Smooth muscle cell (in vitro differentiated cells): Measurements from ENCODE around the gene KCNAB2. TPM values are rescaled to one million over a fixed set of nuclear protein-coding genes. Genes with fewer than 3 reads are reported as not detected.

ENCODE experiments used
- DNase-seq: peaks from one replicate; lab custom pipeline; 2025; ENCODE audit not compliant: unreplicated experiment; lab: John Stamatoyannopoulos, UW
- H2AFZ ChIP-seq: fragments of 200-600 bp; sonication (generic); 2 replicates; pipeline ENCODE4 v1.6.0; 2016; ENCODE audit warnings: antibody characterized with exemption, low read depth, mild to moderate bottlenecking
- H3F3A ChIP-seq: fragments of 200-600 bp; sonication (generic); 2 replicates; pipeline ENCODE4 v1.6.0; 2017; ENCODE audit warnings: antibody characterized with exemption, low read depth
- H3K27ac ChIP-seq: fragments of 200-600 bp; sonication (generic); 2 replicates; pipeline ENCODE4 v1.5.1; 2016; ENCODE audit warnings: low read depth, mild to moderate bottlenecking
- H3K27me3 ChIP-seq: fragments of 200-600 bp; sonication (generic); 2 replicates; pipeline ENCODE4 v1.6.1; 2016; ENCODE audit warnings: low read depth, mild to moderate bottlenecking
- H3K36me3 ChIP-seq: fragments of 200-600 bp; sonication (generic); 2 replicates; pipeline ENCODE4 v1.5.1; 2016; ENCODE audit warnings: low read depth
- H3K4me1 ChIP-seq: fragments of 200-600 bp; sonication (generic); 2 replicates; pipeline ENCODE4 v1.5.1; 2016; ENCODE audit warnings: low read depth
- H3K4me2 ChIP-seq: fragments of 200-600 bp; sonication (generic); 2 replicates; pipeline ENCODE4 v1.6.0; 2016; ENCODE audit warnings: mild to moderate bottlenecking
- H3K4me3 ChIP-seq: fragments of 200-600 bp; sonication (generic); 2 replicates; pipeline ENCODE4 v1.5.1; 2016; ENCODE audit warnings: mild to moderate bottlenecking
- H3K79me2 ChIP-seq: fragments of 200-600 bp; sonication (generic); 2 replicates; pipeline ENCODE4 v1.6.0; 2016; ENCODE audit warnings: low read depth, mild to moderate bottlenecking
- H3K9ac ChIP-seq: fragments of 200-600 bp; sonication (generic); 2 replicates; pipeline ENCODE4 v1.6.0; 2016; ENCODE audit warnings: low read depth
- H3K9me3 ChIP-seq: fragments of 200-600 bp; sonication (generic); replicated peaks from 2 replicates; pipeline ENCODE4 v1.5.1; 2016; ENCODE audit warnings: low read depth
- H4K20me1 ChIP-seq: fragments of 200-600 bp; sonication (generic); 2 replicates; pipeline ENCODE4 v1.6.0; 2016; ENCODE audit warnings: low read depth
- CTCF ChIP-seq: fragments of 200-600 bp; sonication (generic); IDR thresholded peaks from 2 replicates; pipeline ENCODE4 v1.5.1; 2017; ENCODE audit warnings: borderline replicate concordance, mild to moderate bottlenecking, antibody characterized with exemption; ENCODE audit not compliant: insufficient read depth, poor library complexity, severe bottlenecking
- WGBS: methylation state at CpG from one replicate; pipeline ENCODE4 v1.1.7; 2016; ENCODE audit warnings: low lambda C conversion rate; 5-methylcytosine and 5-hydroxymethylcytosine counted together
- polyA plus RNA-seq: library from polyadenylated mRNA; unstranded; fragments of >200 nt; fragmentation: Nextera tagmentation; extraction: Ambion mirVana; gene quantifications from 2 replicates; pipeline ENCODE4 v1.2.1, GENCODE V29; 2016
- total RNA-seq: library from RNA; depleted of rRNA; stranded (reverse); fragments of >200 nt; gene quantifications from 2 replicates; pipeline ENCODE4 v1.2.3, GENCODE V29; 2014

The KCNAB2 gene
- total and polyA plus RNA-seq, 2 experiments from 2014 or later: 3.6 to 3.9 TPM

GRCh38 chr1:6090288-6090687, 44.6 kb downstream of the KCNAB2 start:
- TF ChIP-seq CTCF: no peak
- H3K79me2 ChIP-seq: no peaks in the 10 kb centered on the region
- H3K27ac ChIP-seq: no peak overlapping the region
- H3K4me2 ChIP-seq: no peak overlapping the region
- H3K9ac ChIP-seq: no peak overlapping the region
- WGBS: 91% methylated on average over 17 of the region's 18 CpGs
- H4K20me1 ChIP-seq: no peaks in the 10 kb centered on the region
- no peaks in the 10 kb centered on the region for H3F3A ChIP-seq
- no peak overlapping the region for H2AFZ ChIP-seq
- H3K4me3 ChIP-seq: no peak overlapping the region
- no peaks in the 10 kb centered on the region for H3K4me1 ChIP-seq
- DNase-seq: no peak
- no peaks in the 10 kb centered on the region for H3K9me3 ChIP-seq
- no peaks in the 10 kb centered on the region for H3K36me3 ChIP-seq
- H3K27me3 ChIP-seq: no peaks in the 10 kb centered on the region

GRCh38 chr1:6090996-6091822, 45.5 kb downstream of the KCNAB2 start:
- H3K9ac ChIP-seq: no peak overlapping the region
- H3K4me1 ChIP-seq: no peaks in the 10 kb centered on the region
- no peak overlapping the region for H3K4me2 ChIP-seq
- H2AFZ ChIP-seq: no peak overlapping the region
- H3K36me3 ChIP-seq: no peaks in the 10 kb centered on the region
- DNase-seq: no peak
- no peaks in the 10 kb centered on the region for H3K9me3 ChIP-seq
- H3K27me3 ChIP-seq: no peaks in the 10 kb centered on the region
- H3F3A ChIP-seq: no peaks in the 10 kb centered on the region
- H3K79me2 ChIP-seq: no peaks in the 10 kb centered on the region
- 91% methylated on average over 25 of the region's 25 CpGs for WGBS
- H4K20me1 ChIP-seq: no peaks in the 10 kb centered on the region
- no peak overlapping the region for H3K27ac ChIP-seq
- H3K4me3 ChIP-seq: no peak overlapping the region
- TF ChIP-seq CTCF: no peak

DNA sequence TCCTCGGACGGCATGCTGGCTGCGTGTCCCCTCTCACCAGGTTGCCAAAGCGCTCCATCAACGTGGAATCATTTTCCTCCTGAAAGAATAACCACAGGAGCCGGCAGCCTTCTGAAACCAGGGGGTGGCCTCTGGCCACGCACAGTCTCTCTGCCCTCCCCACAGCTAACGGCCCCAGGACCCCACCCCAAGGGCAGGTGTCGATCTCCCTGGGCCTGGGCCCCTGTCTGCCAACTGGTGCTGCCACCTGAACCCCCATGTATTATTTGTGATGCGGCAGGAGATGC, 46.1 kb downstream of the KCNAB2 start:
- 91% methylated on average over 10 of the region's 10 CpGs for WGBS
- no peaks in the 10 kb centered on the region for H3K27me3 ChIP-seq
- no peak overlapping the region for H3K4me3 ChIP-seq
- no peak overlapping the region for H2AFZ ChIP-seq
- H3F3A ChIP-seq: no peaks in the 10 kb centered on the region
- H3K4me2 ChIP-seq: no peak overlapping the region
- H3K9me3 ChIP-seq: no peaks in the 10 kb centered on the region
- no peaks in the 10 kb centered on the region for H3K79me2 ChIP-seq
- H4K20me1 ChIP-seq: no peaks in the 10 kb centered on the region
- H3K9ac ChIP-seq: no peak overlapping the region
- H3K36me3 ChIP-seq: no peaks in the 10 kb centered on the region
- TF ChIP-seq CTCF: no peak
- no peak for DNase-seq
- no peaks in the 10 kb centered on the region for H3K4me1 ChIP-seq
- no peak overlapping the region for H3K27ac ChIP-seq

GRCh38 chr1:6092211-6092610, 46.5 kb downstream of the KCNAB2 start:
- no peak overlapping the region for H3K27ac ChIP-seq
- H3F3A ChIP-seq: no peaks in the 10 kb centered on the region
- H3K9ac ChIP-seq: no peak overlapping the region
- H2AFZ ChIP-seq: no peak overlapping the region
- no peaks in the 10 kb centered on the region for H3K27me3 ChIP-seq
- DNase-seq: no peak
- no peaks in the 10 kb centered on the region for H3K9me3 ChIP-seq
- H3K79me2 ChIP-seq: no peaks in the 10 kb centered on the region
- H3K4me1 ChIP-seq: no peaks in the 10 kb centered on the region
- WGBS: 97% methylated on average over 10 of the region's 10 CpGs
- no peaks in the 10 kb centered on the region for H3K36me3 ChIP-seq
- H3K4me2 ChIP-seq: no peak overlapping the region
- TF ChIP-seq CTCF: no peak
- no peak overlapping the region for H3K4me3 ChIP-seq
- H4K20me1 ChIP-seq: no peaks in the 10 kb centered on the region
